Stomach (tissue), 4 donors: ENCODE measurements around the gene RASAL2.

Source experiments
- CTCF ChIP-seq, 7 experiments: fragments of 450-650 bp in 4 of 7; fragments of 200-600 bp in 3 of 7; sonication (generic) in 3 of 7; IDR thresholded peaks; one replicate each; pipeline ENCODE4 v1.5.1; 2016 to 2019; ENCODE audit warnings: antibody characterized with exemption in 7 of 7, control low read depth in 2 of 7, mild to moderate bottlenecking in 1 of 7
- EP300 ChIP-seq: sonication (generic); formaldehyde crosslinking; IDR thresholded peaks from one replicate; pipeline ENCODE4 v1.6.1; 2017; ENCODE audit warnings: antibody characterized with exemption
- POLR2A ChIP-seq, 4 donors: fragments of 450-650 bp; IDR thresholded peaks; one replicate each; pipeline ENCODE4 v1.6.1; 2016; ENCODE audit warnings: antibody characterized with exemption in 4 of 4, control low read depth in 2 of 4, mild to moderate bottlenecking in 1 of 4, moderate library complexity in 1 of 4
- POLR2AphosphoS5 ChIP-seq, 3 donors: sonication (generic); formaldehyde crosslinking; IDR thresholded peaks; one replicate each; pipeline ENCODE4 v1.6.1; 2016; ENCODE audit warnings: antibody characterized with exemption in 3 of 3

GRCh38 chr1:178451529-178451928 lies 357.6 kb downstream of the RASAL2 start:
- TF ChIP-seq POLR2A (IDR thresholded peaks at IDR 0.05) = no peak
- no peak for TF ChIP-seq CTCF (IDR thresholded peaks at IDR 0.05)
- TF ChIP-seq POLR2AphosphoS5 (IDR thresholded peaks at IDR 0.05) = no peak
- no peak for TF ChIP-seq EP300
